RWPE1 (cell line): Measurements from ENCODE around the gene C9.

Experiments used
- CTCF ChIA-PET: fragments of 350-600 bp; sonication (Branson Sonifier 250); formaldehyde crosslinking; extraction: SDS; loops from one replicate; lab custom pipeline; 2021; lab: Yijun Ruan, JAX
- POLR2A ChIA-PET: fragments of 400-600 bp; formaldehyde crosslinking; extraction: SDS; loops from one replicate; lab custom pipeline; 2020; ENCODE audit warnings: antibody characterized with exemption; ENCODE audit not compliant: low non-redundant PET; lab: Yijun Ruan, JAX
- DNase-seq: peaks from one replicate; pipeline ENCODE4 v3.0.0; 2012; ENCODE audit warnings: low spot score
- H3K27ac ChIP-seq: fragments of 450-650 bp; 2 replicates; pipeline ENCODE4 v1.5.1; 2017
- CTCF ChIP-seq: fragments of 450-650 bp; conservative IDR thresholded peaks from 2 replicates; pipeline ENCODE4 v1.5.1; 2017; ENCODE audit warnings: low read depth, mild to moderate bottlenecking

C9 gene

GRCh38 chr5:39369123-39369815 is 5.0 kb upstream of the C9 start:
- CTCF ChIA-PET = no interaction called here

GRCh38 chr5:39368116-39368515 is 3.8 kb upstream of the C9 start:
- POLR2A ChIA-PET = no interaction called here

More at GRCh38 chr5:39369123-39369815, 5.0 kb upstream of the C9 start:
- DNase-seq = no peak
- no peak overlapping the region for H3K27ac ChIP-seq
- no peak for TF ChIP-seq CTCF
- POLR2A ChIA-PET = no interaction called here

GRCh38 chr5:39367711-39368110 is 3.4 kb upstream of the C9 start:
- H3K27ac ChIP-seq = no peak overlapping the region
- DNase-seq = no peak
- POLR2A ChIA-PET = no interaction called here
- TF ChIP-seq CTCF = no peak
- CTCF ChIA-PET = no interaction called here

More at GRCh38 chr5:39368116-39368515, 3.8 kb upstream of the C9 start:
- CTCF ChIA-PET = no interaction called here
- H3K27ac ChIP-seq = no peak overlapping the region
- DNase-seq = no peak
- TF ChIP-seq CTCF = no peak

GRCh38 chr5:39363217-39363616 is 1.1 kb downstream of the C9 start:
- no peak overlapping the region for H3K27ac ChIP-seq
- POLR2A ChIA-PET = no interaction called here
- DNase-seq = no peak
- no peak for TF ChIP-seq CTCF
- CTCF ChIA-PET = interaction anchor here (1.4 kb wide), 1 partner anchor 13 kb away, joined by 4 read pairs; no protein-coding TSS in a partner anchor

- no peak for DNase-seq
- ChIA-PET CTCF (interaction anchor here (0.5 to 1.4 kb wide), 2 partner anchors 13 to 359 kb away, joined by 3 to 4 read pairs; no protein-coding TSS in a partner anchor), POLR2A (no interaction called here)
- no peak for TF ChIP-seq CTCF
- H3K27ac ChIP-seq = no peak overlapping the region
Measured at GRCh38 chr5:39362646-39363045, 1.6 kb downstream of the C9 start.

- no peak for DNase-seq
- CTCF ChIA-PET = no interaction called here
- POLR2A ChIA-PET = no interaction called here
- TF ChIP-seq CTCF = no peak
- H3K27ac ChIP-seq = no peak overlapping the region
Measured at GRCh38 chr5:39361306-39361705, 3.0 kb downstream of the C9 start.
